Caco-2 (cell line): Measurements from ENCODE around the gene PHACTR2. TPM values are rescaled to one million over a fixed set of nuclear protein-coding genes. Genes with fewer than 3 reads are reported as not detected.

Experiments
- BruUV-seq: library from RNA; stranded (reverse); fragments of 400-500 nt; replicated peaks from 2 replicates; lab custom pipeline; 2021; lab: Mats Ljungman, UMichigan
- CTCF ChIA-PET: fragments of 300-600 bp; sonication (Branson Sonifier 250); formaldehyde crosslinking; loops from one replicate; lab custom pipeline; 2022; ENCODE audit warnings: antibody characterized with exemption; lab: Charles Lee
- POLR2A ChIA-PET: fragments of 300-600 bp; sonication (Branson Sonifier 250); formaldehyde crosslinking; loops from one replicate; lab custom pipeline; 2022; ENCODE audit warnings: antibody characterized with exemption; lab: Charles Lee
- DNase-seq, 2 experiments: peaks; one replicate each; pipeline versions ENCODE4 v3.0.0 to v3.0.0-alpha.2; 2020 to 2022
- H3K27me3 ChIP-seq: replicated peaks from 2 replicates; pipeline ENCODE4 v1.6.0; 2011; ENCODE audit warnings: low read length; ENCODE audit not compliant: control insufficient read depth, insufficient read depth
- H3K36me3 ChIP-seq: 2 replicates; pipeline ENCODE4 v1.5.1; 2011; ENCODE audit warnings: low read length; ENCODE audit not compliant: control insufficient read depth, insufficient read depth
- H3K4me1 ChIP-seq: fragments of 250-450 bp; sonication (Bioruptor Pico); 2 replicates; pipeline ENCODE4 v1.5.1; 2020; ENCODE audit warnings: mild to moderate bottlenecking
- H3K4me3 ChIP-seq: 2 replicates; pipeline ENCODE4 v1.5.1; 2011; ENCODE audit warnings: low read depth, mild to moderate bottlenecking, control low read depth, low read length
- H3K9me3 ChIP-seq: fragments of 250-450 bp; sonication (Bioruptor Pico); 2 replicates; pipeline ENCODE4 v1.5.1; 2020; ENCODE audit warnings: mild to moderate bottlenecking, moderate library complexity
- H3K27ac Mint-ChIP-seq: one replicate; pipeline ENCODE4 v1.8.0; 2022; ENCODE audit warnings: mixed read lengths; ENCODE audit not compliant: unreplicated experiment
- H3K27me3 Mint-ChIP-seq: one replicate; pipeline ENCODE4 v1.8.0; 2022; ENCODE audit warnings: mixed read lengths; ENCODE audit not compliant: insufficient read depth, unreplicated experiment
- H3K36me3 Mint-ChIP-seq: one replicate; pipeline ENCODE4 v1.8.0; 2022; ENCODE audit warnings: mild to moderate bottlenecking, mixed read lengths; ENCODE audit not compliant: insufficient read depth, unreplicated experiment
- H3K4me1 Mint-ChIP-seq: one replicate; pipeline ENCODE4 v1.8.0; 2022; ENCODE audit warnings: low read depth, mixed read lengths; ENCODE audit not compliant: unreplicated experiment
- H3K4me3 Mint-ChIP-seq: one replicate; pipeline ENCODE4 v1.8.0; 2022; ENCODE audit warnings: mild to moderate bottlenecking, moderate library complexity, mixed read lengths; ENCODE audit not compliant: unreplicated experiment
- H3K9me3 Mint-ChIP-seq: one replicate; pipeline ENCODE4 v1.8.0; 2022; ENCODE audit warnings: mixed read lengths; ENCODE audit not compliant: unreplicated experiment
- intact Hi-C: fragments of 100-400 bp; cut with micrococcal nuclease; formaldehyde crosslinking; loops from one replicate; pipeline ENCODE4 v1.10.0; 2022; ENCODE audit not compliant: unreplicated experiment
- total RNA-seq: library from RNA; stranded (reverse); gene quantifications from 2 replicates; pipeline ENCODE4 v1.2.3, GENCODE V29; 2022
- TF ChIP-seq, protein P1 (sequence below), 2 experiments: fragments of 200-600 bp in 1 of 2; IDR thresholded peaks; 1 replicate in 1 of 2; 2 replicates in 1 of 2; pipeline versions ENCODE4 v1.5.1 to v1.8.0; 2011 to 2022; ENCODE audit warnings: antibody characterized with exemption in 1 of 2, control low read depth in 1 of 2, inconsistent platforms in 1 of 2, low read depth in 1 of 2, low read length in 1 of 2, mild to moderate bottlenecking in 1 of 2, moderate library complexity in 1 of 2; ENCODE audit not compliant: insufficient read depth in 1 of 2, severe bottlenecking in 1 of 2, unreplicated experiment in 1 of 2

The PHACTR2 gene
- total RNA-seq, 1 experiment from 2014 or later = 100 TPM

DNA sequence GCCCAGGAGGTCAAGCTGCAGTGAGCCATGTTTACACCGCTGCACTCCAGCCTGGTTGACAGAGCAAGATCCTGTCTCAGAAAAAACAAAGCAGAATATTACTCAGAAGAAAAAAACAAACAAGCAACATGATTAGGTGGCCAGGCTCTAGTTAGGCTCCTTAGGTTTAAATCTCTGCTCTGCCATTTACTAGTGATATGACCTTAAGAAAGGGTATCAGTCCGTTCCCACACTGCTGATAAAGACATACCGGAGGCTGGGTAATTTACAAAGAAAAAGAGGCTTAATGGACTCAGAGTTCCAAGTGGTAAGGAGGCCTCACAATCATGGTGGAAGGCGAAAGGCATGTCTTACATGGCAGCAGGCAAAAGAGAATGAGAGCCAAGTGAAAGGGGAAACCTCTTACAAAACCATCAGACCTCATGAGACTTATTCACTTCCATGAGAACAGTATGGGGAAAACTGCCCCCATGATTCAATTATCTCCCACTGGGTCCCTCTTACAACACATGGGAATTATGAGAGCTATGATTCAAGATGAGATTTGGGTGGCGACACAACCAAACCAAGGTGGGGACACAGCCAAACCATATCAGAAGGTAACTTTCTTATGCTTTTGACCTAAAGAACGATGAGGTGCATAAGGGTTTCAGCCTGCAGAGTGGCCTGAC, 163.0 kb downstream of the PHACTR2 start:
- ChIA-PET CTCF (no interaction called here), POLR2A (no interaction called here)
- intact Hi-C loops = loop anchor here (5.0 kb wide), 1 partner anchor 168 kb away; no protein-coding TSS in a partner anchor
- no peak overlapping the region for H3K27ac Mint-ChIP-seq
- H3K4me3 ChIP-seq = no peak overlapping the region
- H3K9me3 Mint-ChIP-seq = no peaks in the 10 kb centered on the region
- H3K36me3 Mint-ChIP-seq = peaks cover 30% of the 10 kb centered on the region
- TF ChIP-seq, protein P1, sequence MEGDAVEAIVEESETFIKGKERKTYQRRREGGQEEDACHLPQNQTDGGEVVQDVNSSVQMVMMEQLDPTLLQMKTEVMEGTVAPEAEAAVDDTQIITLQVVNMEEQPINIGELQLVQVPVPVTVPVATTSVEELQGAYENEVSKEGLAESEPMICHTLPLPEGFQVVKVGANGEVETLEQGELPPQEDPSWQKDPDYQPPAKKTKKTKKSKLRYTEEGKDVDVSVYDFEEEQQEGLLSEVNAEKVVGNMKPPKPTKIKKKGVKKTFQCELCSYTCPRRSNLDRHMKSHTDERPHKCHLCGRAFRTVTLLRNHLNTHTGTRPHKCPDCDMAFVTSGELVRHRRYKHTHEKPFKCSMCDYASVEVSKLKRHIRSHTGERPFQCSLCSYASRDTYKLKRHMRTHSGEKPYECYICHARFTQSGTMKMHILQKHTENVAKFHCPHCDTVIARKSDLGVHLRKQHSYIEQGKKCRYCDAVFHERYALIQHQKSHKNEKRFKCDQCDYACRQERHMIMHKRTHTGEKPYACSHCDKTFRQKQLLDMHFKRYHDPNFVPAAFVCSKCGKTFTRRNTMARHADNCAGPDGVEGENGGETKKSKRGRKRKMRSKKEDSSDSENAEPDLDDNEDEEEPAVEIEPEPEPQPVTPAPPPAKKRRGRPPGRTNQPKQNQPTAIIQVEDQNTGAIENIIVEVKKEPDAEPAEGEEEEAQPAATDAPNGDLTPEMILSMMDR (IDR thresholded peaks at IDR 0.05; ENCODE audit: insufficient read depth in 1 of 2, low read depth in 1 of 2, low read length in 1 of 2, severe bottlenecking in 1 of 2, unreplicated experiment in 1 of 2) = no peak
- no peak for DNase-seq
- no TSS peak for BruUV-seq
- H3K36me3 ChIP-seq = peaks cover 1% of the 10 kb centered on the region; the same call in 1 of the 2 replicates
- H3K4me1 Mint-ChIP-seq = peaks cover 7% of the 10 kb centered on the region
- H3K9me3 ChIP-seq = no peaks in the 10 kb centered on the region
- H3K4me1 ChIP-seq = peaks cover 9% of the 10 kb centered on the region; the same call in 1 of the 2 replicates
- peak overlapping the region; percentile 42 for H3K4me3 Mint-ChIP-seq
- no peaks in the 10 kb centered on the region for H3K27me3 ChIP-seq
- no peaks in the 10 kb centered on the region for H3K27me3 Mint-ChIP-seq

DNA sequence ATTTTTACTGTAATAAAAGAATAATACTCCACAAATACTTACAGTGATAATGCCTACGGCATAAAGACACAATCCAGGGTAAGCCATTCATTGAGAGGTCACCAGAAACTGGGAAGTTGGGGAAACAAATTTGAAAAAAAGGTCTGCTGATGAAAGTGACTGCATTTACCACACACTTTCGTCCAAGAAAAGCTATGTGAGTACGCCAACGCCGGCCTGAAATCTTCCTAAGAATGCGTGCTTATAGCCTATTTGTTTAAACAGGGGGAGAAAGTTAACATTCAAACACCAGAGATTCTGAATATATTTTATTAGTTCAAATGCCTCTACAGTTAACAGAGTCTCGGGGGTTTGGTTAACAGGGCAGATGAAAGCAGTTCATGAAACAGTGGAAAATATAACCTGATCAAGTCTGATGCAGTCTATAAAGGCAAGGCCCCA, 164.7 kb downstream of the PHACTR2 start:
- peak overlapping the region; percentile 78 for H3K4me3 ChIP-seq
- BruUV-seq = TSS peak; percentile 98
- ChIA-PET POLR2A (interaction anchor here (0.6 to 1.6 kb wide), 13 partner anchors 14 to 392 kb away, joined by 3 to 7 read pairs (median 3); partner anchors contain the start of genes ADAT2, PEX3, PHACTR2 and SF3B5), CTCF (interaction anchor here (0.9 to 2.0 kb wide), 2 partner anchors 10 to 267 kb away, joined by 3 to 17 read pairs; no protein-coding TSS in a partner anchor)
- DNase-seq = no peak
- peaks cover 1% of the 10 kb centered on the region; the same call in 1 of the 2 replicates for H3K36me3 ChIP-seq
- intact Hi-C loops = loop anchor here (2.0 to 5.0 kb wide), 2 partner anchors 170 to 268 kb away; no protein-coding TSS in a partner anchor
- Mint-ChIP-seq H3K4me3 (peak overlapping the region; percentile 92), H3K27ac (peak overlapping the region; percentile 94), H3K9me3 (no peaks in the 10 kb centered on the region), H3K4me1 (peaks cover 7% of the 10 kb centered on the region), H3K36me3 (peaks cover 46% of the 10 kb centered on the region), H3K27me3 (no peaks in the 10 kb centered on the region)
- H3K4me1 ChIP-seq = peaks cover 9% of the 10 kb centered on the region; the same call in 1 of the 2 replicates
- H3K27me3 ChIP-seq = no peaks in the 10 kb centered on the region
- H3K9me3 ChIP-seq = no peaks in the 10 kb centered on the region
- TF ChIP-seq, protein P1 (IDR thresholded peaks at IDR 0.05; ENCODE audit: insufficient read depth in 1 of 2, low read depth in 1 of 2, low read length in 1 of 2, severe bottlenecking in 1 of 2, unreplicated experiment in 1 of 2) = no peak

DNA sequence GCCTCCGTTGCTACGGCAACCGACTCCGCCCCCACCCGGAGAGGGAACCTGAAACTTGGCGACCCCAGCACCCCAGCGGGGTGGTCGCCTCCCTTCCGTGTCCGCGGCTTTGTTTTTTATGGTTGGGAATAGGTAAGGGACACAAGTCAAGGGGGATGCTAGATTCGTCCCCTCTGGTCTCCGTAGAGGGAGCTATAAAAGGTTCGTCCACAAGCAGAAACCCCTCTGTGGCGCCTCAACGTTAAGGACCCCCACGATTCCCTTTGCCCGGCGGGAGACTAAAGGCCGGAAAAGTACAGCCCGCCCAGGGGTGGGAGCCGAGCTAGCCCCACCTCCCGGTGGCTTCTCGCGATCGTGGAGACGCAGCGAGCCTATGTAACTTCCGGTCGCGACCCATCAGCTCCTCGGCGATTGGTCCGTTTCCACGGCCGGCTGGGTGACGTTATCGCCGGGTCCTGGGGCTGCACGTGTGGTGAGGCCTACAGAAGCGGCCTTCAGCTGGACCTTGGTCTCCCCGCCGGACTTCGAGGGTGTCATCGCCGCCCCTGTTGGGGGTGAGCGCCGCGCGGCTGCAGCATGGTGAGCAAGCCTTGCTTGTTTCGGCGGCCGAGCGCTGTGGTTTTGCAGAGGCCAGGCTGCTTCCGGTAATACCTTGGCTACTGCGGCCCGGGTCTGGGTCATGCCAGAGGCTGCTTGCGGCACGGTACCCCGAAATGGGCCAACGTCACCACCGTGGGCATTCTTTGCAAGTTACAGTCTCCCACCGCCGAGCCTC, 165.3 kb downstream of the PHACTR2 start, which contains the start of gene LTV1:
LTV1 (plus strand) TSS at position 437 of the 775 bp plus-strand sequence; CDS start at position 577, 140 bp downstream.
- H3K27ac Mint-ChIP-seq = peak within 1 kb of the TSS; percentile 94
- H3K27me3 Mint-ChIP-seq = no peaks in the 10 kb centered on the region
- H3K4me3 Mint-ChIP-seq = peak within 1 kb of the TSS; percentile 92
- TF ChIP-seq, protein P1 (IDR thresholded peaks at IDR 0.05; ENCODE audit: insufficient read depth in 1 of 2, low read depth in 1 of 2, low read length in 1 of 2, severe bottlenecking in 1 of 2, unreplicated experiment in 1 of 2) = no peak
- Histone ChIP-seq H3K4me1 (peaks cover 7% of the 10 kb centered on the region; the same call in 1 of the 2 replicates), H3K36me3 (peaks cover 1% of the 10 kb centered on the region; the same call in 1 of the 2 replicates), H3K27me3 (no peaks in the 10 kb centered on the region), H3K9me3 (no peaks in the 10 kb centered on the region), H3K4me3 (peak within 1 kb of the TSS; percentile 78)
- intact Hi-C loops = loop anchor here (1.0 to 5.0 kb wide), 3 partner anchors 98 to 268 kb away; no protein-coding TSS in a partner anchor
- BruUV-seq = no TSS peak
- H3K9me3 Mint-ChIP-seq = no peaks in the 10 kb centered on the region
- peak; percentile 96 for DNase-seq
- ChIA-PET CTCF (interaction anchor here (0.9 to 2.0 kb wide), 2 partner anchors 9 to 268 kb away, joined by 3 to 17 read pairs; no protein-coding TSS in a partner anchor), POLR2A (interaction anchor here (0.6 to 1.6 kb wide), 14 partner anchors 14 to 392 kb away, joined by 3 to 7 read pairs (median 4); partner anchors contain the start of genes ADAT2, PEX3, PHACTR2 and SF3B5)
- H3K36me3 Mint-ChIP-seq = peaks cover 53% of the 10 kb centered on the region
- H3K4me1 Mint-ChIP-seq = peaks cover 7% of the 10 kb centered on the region
